H1 (cell line): ENCODE results near the gene SMIM28. TPM values are rescaled to one million over a fixed set of nuclear protein-coding genes. Genes with fewer than 3 reads are reported as not detected.

Experiments
- CTCF ChIA-PET: fragments of 300-600 bp; sonication (Branson Sonifier 250); formaldehyde crosslinking; loops from one replicate; lab custom pipeline; 2021; ENCODE audit not compliant: partially characterized antibody; lab: Charles Lee
- POLR2A ChIA-PET: fragments of 300-600 bp; sonication (Branson Sonifier 250); formaldehyde crosslinking; loops from one replicate; lab custom pipeline; 2021; ENCODE audit warnings: inconsistent platforms; ENCODE audit not compliant: partially characterized antibody; lab: Charles Lee
- DNase-seq, 2 experiments: peaks; one replicate each; pipeline versions ENCODE4 v3.0.0 to v3.0.0-alpha.2; 2010 to 2022; ENCODE audit warnings: low spot score in 2 of 2, low read depth in 1 of 2, mixed read lengths in 1 of 2
- FAIRE-seq: peaks from 2 replicates; lab custom pipeline; 2011; peaks lifted over from hg19 to GRCh38; lab: Jason Lieb, UNC
- H2AFZ ChIP-seq: 2 replicates; pipeline ENCODE4 v1.8.1; 2012; ENCODE audit warnings: low read length, inconsistent platforms
- H2AK5ac ChIP-seq: 2 replicates; pipeline ENCODE4 v1.6.1; 2013; ENCODE audit warnings: low read depth, low read length
- H2BK120ac ChIP-seq: replicated peaks from 2 replicates; pipeline ENCODE3; 2013; ENCODE audit warnings: low read depth, low read length, inconsistent platforms
- H2BK12ac ChIP-seq: 2 replicates; pipeline ENCODE4 v1.6.1; 2013; ENCODE audit warnings: low read depth, low read length
- H2BK15ac ChIP-seq: 2 replicates; pipeline ENCODE4 v1.6.1; 2013; ENCODE audit warnings: low read length
- H2BK20ac ChIP-seq: 2 replicates; pipeline ENCODE4 v1.6.1; 2013; ENCODE audit warnings: low read length
- H2BK5ac ChIP-seq: 2 replicates; pipeline ENCODE4 v1.6.1; 2013; ENCODE audit warnings: low read depth, low read length
- H3K14ac ChIP-seq: 2 replicates; pipeline ENCODE4 v1.6.1; 2013; ENCODE audit warnings: inconsistent platforms; ENCODE audit not compliant: insufficient read length
- H3K18ac ChIP-seq: 2 replicates; pipeline ENCODE4 v1.6.1; 2013; ENCODE audit warnings: low read length; ENCODE audit errors: extremely low read depth
- H3K23ac ChIP-seq: 2 replicates; pipeline ENCODE4 v1.6.1; 2013; ENCODE audit warnings: inconsistent platforms; ENCODE audit not compliant: insufficient read length
- H3K23me2 ChIP-seq: 2 replicates; pipeline ENCODE4 v1.6.1; 2013; ENCODE audit warnings: low read depth, low read length
- H3K27ac ChIP-seq: 2 replicates; pipeline ENCODE4 v1.6.1; 2011; ENCODE audit warnings: low read depth, low read length, inconsistent platforms
- H3K27me3 ChIP-seq, 4 experiments: replicated peaks in 1 of 4; 1 replicate in 1 of 4; 2 replicates in 3 of 4; pipeline versions ENCODE4 v1.6.1 to v1.8.1; 2011 to 2013; ENCODE audit warnings: low read length in 3 of 4, mild to moderate bottlenecking in 3 of 4, inconsistent platforms in 2 of 4, mixed read lengths in 2 of 4, moderate library complexity in 1 of 4; ENCODE audit not compliant: control insufficient read depth in 3 of 4, insufficient read depth in 3 of 4; ENCODE audit errors: extremely low read depth in 1 of 4
- H3K36me3 ChIP-seq, 4 experiments: 2 replicates each; pipeline versions ENCODE4 v1.6.1 to v1.8.1; 2011 to 2013; ENCODE audit warnings: mild to moderate bottlenecking in 4 of 4, low read length in 3 of 4, moderate library complexity in 2 of 4, control low read depth in 1 of 4, inconsistent platforms in 1 of 4; ENCODE audit not compliant: insufficient read depth in 4 of 4, control insufficient read depth in 2 of 4
- H3K4ac ChIP-seq: replicated peaks from 2 replicates; pipeline ENCODE3; 2013; ENCODE audit warnings: low read length, low read depth, mixed read lengths, inconsistent platforms; ENCODE audit not compliant: insufficient read length
- H3K4me1 ChIP-seq, 4 experiments: replicated peaks in 1 of 4; 1 replicate in 1 of 4; 2 replicates in 3 of 4; pipeline versions ENCODE4 v1.6.1 to v1.8.1; 2011 to 2013; ENCODE audit warnings: low read length in 3 of 4, inconsistent platforms in 2 of 4, mixed read lengths in 1 of 4; ENCODE audit not compliant: insufficient read depth in 4 of 4, control insufficient read depth in 3 of 4
- H3K4me2 ChIP-seq, 2 experiments: 2 replicates each; pipeline versions ENCODE4 v1.6.1 to v1.8.1; 2011 to 2013; ENCODE audit warnings: low read depth in 2 of 2, low read length in 2 of 2, control low read depth in 1 of 2, inconsistent platforms in 1 of 2, mild to moderate bottlenecking in 1 of 2; ENCODE audit not compliant: insufficient read depth in 1 of 2
- H3K4me3 ChIP-seq, 4 experiments: fragments of 200-600, 300-600 bp in 1 of 4; sonication (generic), shearing (Covaris generic), sonication (Bioruptor Twin) in 1 of 4; 2 replicates each; pipeline versions ENCODE4 v1.5.1 to v1.8.1; 2011 to 2016; ENCODE audit warnings: low read length in 4 of 4, low read depth in 3 of 4, control low read depth in 2 of 4, inconsistent platforms in 2 of 4, mild to moderate bottlenecking in 2 of 4, mixed read lengths in 1 of 4, moderate library complexity in 1 of 4; ENCODE audit not compliant: insufficient read depth in 2 of 4; ENCODE audit errors: extremely low read depth in 1 of 4
- H3K56ac ChIP-seq: replicated peaks from 2 replicates; pipeline ENCODE3; 2013; ENCODE audit warnings: low read depth, mild to moderate bottlenecking, mixed read lengths, low read length, inconsistent platforms; ENCODE audit not compliant: insufficient read length
- H3K79me1 ChIP-seq: 2 replicates; pipeline ENCODE4 v1.6.1; 2013; ENCODE audit warnings: low read depth, low read length, control low read depth
- H3K79me2 ChIP-seq, 2 experiments: 2 replicates each; pipeline versions ENCODE4 v1.6.1 to v1.8.1; 2012 to 2013; ENCODE audit warnings: low read length in 2 of 2, mild to moderate bottlenecking in 2 of 2, inconsistent platforms in 1 of 2; ENCODE audit not compliant: insufficient read depth in 2 of 2, control insufficient read depth in 1 of 2
- H3K9ac ChIP-seq, 4 experiments: replicated peaks in 1 of 4; 1 replicate in 1 of 4; 2 replicates in 3 of 4; pipeline versions ENCODE4 v1.6.1 to v1.8.1; 2011 to 2013; ENCODE audit warnings: low read depth in 3 of 4, low read length in 3 of 4, control low read depth in 2 of 4, mild to moderate bottlenecking in 2 of 4, moderate library complexity in 2 of 4, inconsistent platforms in 1 of 4; ENCODE audit errors: extremely low read depth in 1 of 4
- H3K9me3 ChIP-seq, 2 experiments: 2 replicates each; pipeline versions ENCODE4 v1.6.1 to v1.8.1; 2012 to 2013; ENCODE audit warnings: mild to moderate bottlenecking in 2 of 2, moderate library complexity in 2 of 2, control low read depth in 1 of 2, inconsistent platforms in 1 of 2, low read depth in 1 of 2, low read length in 1 of 2, mixed read lengths in 1 of 2; ENCODE audit not compliant: insufficient read depth in 2 of 2
- H4K20me1 ChIP-seq, 2 experiments: replicated peaks in 1 of 2; 2 replicates each; pipeline versions ENCODE3 to v1.8.1; 2011 to 2013; ENCODE audit warnings: inconsistent platforms in 2 of 2, low read length in 2 of 2, mild to moderate bottlenecking in 1 of 2; ENCODE audit not compliant: insufficient read depth in 2 of 2, control insufficient read depth in 1 of 2
- H4K5ac ChIP-seq: 2 replicates; pipeline ENCODE4 v1.6.1; 2013; ENCODE audit warnings: low read length, low read depth, mixed read lengths, inconsistent platforms; ENCODE audit not compliant: insufficient read length
- H4K8ac ChIP-seq: 2 replicates; pipeline ENCODE4 v1.8.0; 2013; ENCODE audit warnings: mild to moderate bottlenecking, moderate library complexity, low read length, inconsistent platforms; ENCODE audit not compliant: insufficient read depth; ENCODE audit errors: extremely low read depth
- H4K91ac ChIP-seq: replicated peaks from 2 replicates; pipeline ENCODE3; 2013; ENCODE audit warnings: low read length, mixed read lengths, inconsistent platforms; ENCODE audit not compliant: insufficient read length
- CHD2 ChIP-seq: IDR thresholded peaks from 2 replicates; pipeline ENCODE4 v1.6.1; 2012; ENCODE audit warnings: low read length, improper control_type of control experiment
- CTBP2 ChIP-seq: IDR thresholded peaks from 2 replicates; pipeline ENCODE4 v1.7.0; 2011; ENCODE audit warnings: borderline replicate concordance, mild to moderate bottlenecking, moderate library complexity, mixed read lengths, low read length; ENCODE audit not compliant: insufficient read depth, insufficient read length
- FOSL1 ChIP-seq: IDR thresholded peaks from 2 replicates; pipeline ENCODE4 v1.6.1; 2011; ENCODE audit warnings: mild to moderate bottlenecking, low read depth, low read length, moderate library complexity; ENCODE audit not compliant: insufficient read depth
- MAFK ChIP-seq: IDR thresholded peaks from 2 replicates; pipeline ENCODE4 v1.6.1; 2012; ENCODE audit warnings: low read depth, mild to moderate bottlenecking, improper control_type of control experiment, low read length
- NANOG ChIP-seq: IDR thresholded peaks from 2 replicates; pipeline ENCODE4 v1.6.1; 2011; ENCODE audit warnings: low read length, low read depth, mild to moderate bottlenecking, inconsistent platforms; ENCODE audit not compliant: insufficient read depth, poor library complexity, severe bottlenecking
- NRF1 ChIP-seq: IDR thresholded peaks from 2 replicates; pipeline ENCODE4 v1.6.1; 2011; ENCODE audit warnings: mild to moderate bottlenecking, low read depth, low read length, improper control_type of control experiment
- RNF2 ChIP-seq: fragments of 200-900, 300-1000 bp; sonication (generic); IDR thresholded peaks from 2 replicates; pipeline ENCODE4 v1.7.1; 2016; ENCODE audit warnings: borderline replicate concordance, low read depth, mild to moderate bottlenecking, antibody characterized with exemption, low read length; ENCODE audit not compliant: poor library complexity, severe bottlenecking; ENCODE audit errors: missing control alignments
- SIX5 ChIP-seq: IDR thresholded peaks from 2 replicates; pipeline ENCODE4 v1.6.1; 2011; ENCODE audit warnings: mild to moderate bottlenecking, low read depth, low read length
- SP4 ChIP-seq: IDR thresholded peaks from 2 replicates; pipeline ENCODE4 v1.6.1; 2012; ENCODE audit warnings: low read length, inconsistent platforms
- YY1 ChIP-seq: IDR thresholded peaks from 2 replicates; pipeline ENCODE4 v1.6.1; 2011; ENCODE audit warnings: low read depth, mild to moderate bottlenecking, low read length
- WGBS, 2 experiments: shearing (Covaris generic) in 1 of 2; methylation state at CpG; one replicate each; pipeline versions ENCODE4 v1.1.6 to v1.1.7; 2013 to 2015; ENCODE audit warnings: low lambda C conversion rate in 2 of 2, mixed read lengths in 2 of 2, inconsistent platforms in 1 of 2, low coverage in 1 of 2, missing lambda C conversion rate in 1 of 2; ENCODE audit not compliant: insufficient replicate concordance in 2 of 2, insufficient coverage in 1 of 2, insufficient read length in 1 of 2; ENCODE audit errors: extremely low coverage in 1 of 2, missing lambda C conversion rate in 1 of 2; 5-methylcytosine and 5-hydroxymethylcytosine counted together
- polyA plus RNA-seq, 7 experiments: library from polyadenylated mRNA; depleted of rRNA in 3 of 7; stranded (reverse) in 5 of 7; unstranded in 2 of 7; fragments of >200 nt in 5 of 7; fragments of 200-250 nt in 2 of 7; gene quantifications; 1 replicate in 5 of 7; 2 replicates in 1 of 7; 4 replicates in 1 of 7; pipeline versions ENCODE4 v1.2.1 to v1.2.3, GENCODE V29; 2011 to 2013; ENCODE audit warnings: missing spikeins in 2 of 7, mixed read lengths in 2 of 7
- total RNA-seq: library from RNA; stranded (reverse); fragmentation: NEBNext Ultra II Directional; extraction: Animal tissue kit (Norgen Biotek cat#: 25700); gene quantifications from 2 replicates; pipeline ENCODE4 v1.2.1, GENCODE V29; 2021
- TF ChIP-seq, protein P1 (sequence below): IDR thresholded peaks from 2 replicates; pipeline ENCODE4 v1.6.1; 2011; ENCODE audit warnings: low read length, improper control_type of control experiment
- TF ChIP-seq, protein P2 (sequence below): IDR thresholded peaks from 2 replicates; pipeline ENCODE4 v1.6.1; 2011; ENCODE audit warnings: low read depth, mild to moderate bottlenecking, low read length; ENCODE audit not compliant: insufficient read depth

SMIM28 gene
- total and polyA plus RNA-seq, 2 of the 8 experiments (the other 6 are each of a cell fraction or from before 2014, with no cell fraction given) = not detected

DNA sequence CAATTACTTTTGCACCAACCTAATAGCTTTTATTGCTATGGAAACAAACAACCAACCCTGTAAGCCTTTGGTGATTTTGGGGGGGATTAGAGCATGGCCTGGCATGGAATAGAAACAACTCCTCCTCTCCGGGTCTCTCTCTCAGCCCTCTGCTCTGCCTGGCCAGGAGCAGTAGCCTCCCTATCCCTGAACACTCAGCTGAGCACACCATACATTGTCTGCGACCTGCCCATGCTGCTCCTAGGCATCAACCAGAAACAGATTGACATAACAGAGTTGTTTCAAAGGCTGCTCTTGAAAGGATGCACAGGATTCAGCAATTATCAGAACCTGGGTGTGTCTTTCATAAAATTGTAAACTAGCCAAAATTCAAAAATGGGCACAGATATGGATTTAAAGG lies 29.8 kb upstream of the SMIM28 start:
- no peak overlapping the region for H3K56ac ChIP-seq
- no peak overlapping the region for H2BK12ac ChIP-seq
- no peaks in the 10 kb centered on the region for H3K27me3 ChIP-seq
- H2BK120ac ChIP-seq = no peak overlapping the region
- DNase-seq (no peak), FAIRE-seq (no peak)
- CTCF ChIA-PET = interaction anchor here (0.6 to 1.2 kb wide), 2 partner anchors 72 to 345 kb away, joined by 4 read pairs; no protein-coding TSS in a partner anchor
- H3K4ac ChIP-seq = no peak overlapping the region
- H3K9me3 ChIP-seq = no peaks in the 10 kb centered on the region
- WGBS, 2 experiments = 89% methylated on average over 2 of the region's 2 CpGs; no CpG with 5 or more reads in 1 of the 2 experiments
- no peak overlapping the region for H3K18ac ChIP-seq
- H3K4me2 ChIP-seq = no peak overlapping the region
- no peaks in the 10 kb centered on the region for H3K79me1 ChIP-seq
- H4K5ac ChIP-seq = no peak overlapping the region
- no peak overlapping the region for H3K27ac ChIP-seq
- no peak overlapping the region for H2AK5ac ChIP-seq
- no peak overlapping the region for H4K8ac ChIP-seq
- no peaks in the 10 kb centered on the region for H3K23me2 ChIP-seq
- H3K36me3 ChIP-seq = no peaks in the 10 kb centered on the region
- no peak overlapping the region for H2BK15ac ChIP-seq
- no peak overlapping the region for H3K14ac ChIP-seq
- no peak overlapping the region for H4K91ac ChIP-seq
- peaks cover 0 to 3% (median 1%) of the 10 kb centered on the region in 4 experiments; a peak in 3 of 7 replicates for H3K4me1 ChIP-seq
- no peak overlapping the region for H2BK20ac ChIP-seq
- no peak overlapping the region for H2AFZ ChIP-seq
- H3K79me2 ChIP-seq = no peaks in the 10 kb centered on the region
- H4K20me1 ChIP-seq = no peaks in the 10 kb centered on the region
- POLR2A ChIA-PET = interaction anchor here (1.0 kb wide), 1 partner anchor 9 kb away, joined by 4 read pairs; no protein-coding TSS in a partner anchor
- no peak overlapping the region for H2BK5ac ChIP-seq
- no peak overlapping the region for H3K9ac ChIP-seq
- H3K23ac ChIP-seq = no peak overlapping the region
- no peak overlapping the region for H3K4me3 ChIP-seq
- TF ChIP-seq CHD2 = no peak
- no peak for TF ChIP-seq SP4
- TF ChIP-seq, protein P1, sequence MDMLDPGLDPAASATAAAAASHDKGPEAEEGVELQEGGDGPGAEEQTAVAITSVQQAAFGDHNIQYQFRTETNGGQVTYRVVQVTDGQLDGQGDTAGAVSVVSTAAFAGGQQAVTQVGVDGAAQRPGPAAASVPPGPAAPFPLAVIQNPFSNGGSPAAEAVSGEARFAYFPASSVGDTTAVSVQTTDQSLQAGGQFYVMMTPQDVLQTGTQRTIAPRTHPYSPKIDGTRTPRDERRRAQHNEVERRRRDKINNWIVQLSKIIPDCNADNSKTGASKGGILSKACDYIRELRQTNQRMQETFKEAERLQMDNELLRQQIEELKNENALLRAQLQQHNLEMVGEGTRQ = no peak
- no peak for TF ChIP-seq YY1
- no peak for TF ChIP-seq NANOG
- TF ChIP-seq CTBP2 = no peak
- no peak for TF ChIP-seq FOSL1
- TF ChIP-seq, protein P2, sequence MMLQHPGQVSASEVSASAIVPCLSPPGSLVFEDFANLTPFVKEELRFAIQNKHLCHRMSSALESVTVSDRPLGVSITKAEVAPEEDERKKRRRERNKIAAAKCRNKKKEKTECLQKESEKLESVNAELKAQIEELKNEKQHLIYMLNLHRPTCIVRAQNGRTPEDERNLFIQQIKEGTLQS = no peak
- TF ChIP-seq MAFK = no peak
- TF ChIP-seq NRF1 = no peak
- no peak for TF ChIP-seq SIX5
- TF ChIP-seq RNF2 = no peak
